MCF 10A (cell line): Measurements from ENCODE around the gene BRD7. TPM values are rescaled to one million over a fixed set of nuclear protein-coding genes. Genes with fewer than 3 reads are reported as not detected.

Experiments
- BruUV-seq: library from RNA; stranded (reverse); fragments of 400-500 nt; replicated peaks from 2 replicates; lab custom pipeline; 2021; lab: Mats Ljungman, UMichigan
- CTCF ChIA-PET: fragments of 300-600 bp; sonication (Branson Sonifier 250); formaldehyde crosslinking; extraction: SDS; loops from one replicate; lab custom pipeline; 2021; ENCODE audit warnings: antibody characterized with exemption, inconsistent platforms; lab: Yijun Ruan, JAX
- POLR2A ChIA-PET: fragments of 300-600, 350-650 bp; sonication (Branson Sonifier 250); formaldehyde crosslinking; extraction: SDS; loops from one replicate; lab custom pipeline; 2020; ENCODE audit warnings: antibody characterized with exemption, inconsistent platforms; lab: Yijun Ruan, JAX
- DNase-seq: peaks from one replicate; pipeline ENCODE4 v3.0.0-alpha.2; 2018; ENCODE audit not compliant: unreplicated experiment
- H3K27ac Mint-ChIP-seq: one replicate; pipeline ENCODE4 v1.8.0; 2022; ENCODE audit warnings: mild to moderate bottlenecking, low read depth, mixed read lengths; ENCODE audit not compliant: unreplicated experiment
- H3K27me3 Mint-ChIP-seq: one replicate; pipeline ENCODE4 v1.8.0; 2022; ENCODE audit warnings: mixed read lengths; ENCODE audit not compliant: insufficient read depth, unreplicated experiment
- H3K36me3 Mint-ChIP-seq: one replicate; pipeline ENCODE4 v1.8.0; 2022; ENCODE audit warnings: mild to moderate bottlenecking, moderate library complexity, mixed read lengths; ENCODE audit not compliant: insufficient read depth, unreplicated experiment
- H3K4me1 Mint-ChIP-seq: one replicate; pipeline ENCODE4 v1.8.0; 2022; ENCODE audit warnings: mixed read lengths; ENCODE audit not compliant: insufficient read depth, unreplicated experiment
- H3K4me3 Mint-ChIP-seq: one replicate; pipeline ENCODE4 v1.8.0; 2022; ENCODE audit warnings: mild to moderate bottlenecking, moderate library complexity, mixed read lengths; ENCODE audit not compliant: unreplicated experiment
- H3K9me3 Mint-ChIP-seq: one replicate; pipeline ENCODE4 v1.8.0; 2022; ENCODE audit warnings: mixed read lengths; ENCODE audit not compliant: unreplicated experiment
- intact Hi-C: fragments of 100-400 bp; cut with micrococcal nuclease; formaldehyde crosslinking; loops from 2 replicates; pipeline ENCODE4 v1.14.1; 2022
- total RNA-seq: library from RNA; stranded (reverse); gene quantifications from 2 replicates; pipeline ENCODE4 v1.2.3, GENCODE V29; 2022
- TF ChIP-seq, protein P1 (sequence below): fragments of 200-600 bp; IDR thresholded peaks from one replicate; pipeline ENCODE4 v1.8.0; 2022; ENCODE audit warnings: antibody characterized with exemption, mild to moderate bottlenecking; ENCODE audit not compliant: unreplicated experiment

BRD7 gene
- total RNA-seq, 1 experiment from 2014 or later: 75.9 TPM

DNA sequence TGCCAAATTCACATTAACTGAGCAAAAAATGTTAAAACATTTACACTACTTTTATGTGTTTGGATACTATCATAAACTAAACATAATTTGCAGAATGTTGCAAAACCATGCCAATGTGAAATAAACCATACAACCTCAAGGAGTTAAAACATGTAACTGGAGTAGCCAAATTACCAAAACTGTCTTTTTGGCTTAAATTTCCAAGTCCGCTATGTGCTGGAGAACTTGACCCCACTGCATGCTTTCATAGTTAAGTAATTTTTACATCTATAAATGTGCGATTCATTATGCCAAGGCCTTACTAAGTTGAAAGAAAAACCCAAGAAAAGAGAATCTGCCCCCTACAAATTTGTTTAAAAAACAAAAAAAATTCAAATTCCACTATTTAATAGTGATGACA, 28.2 kb downstream of the BRD7 start:
- intact Hi-C loops: no loop called here
- Mint-ChIP-seq H3K9me3 (peaks cover 7% of the 10 kb centered on the region), H3K4me1 (no peaks in the 10 kb centered on the region), H3K27me3 (no peaks in the 10 kb centered on the region), H3K4me3 (no peak overlapping the region), H3K27ac (no peak overlapping the region), H3K36me3 (peaks cover 52% of the 10 kb centered on the region)
- ChIA-PET CTCF (interaction anchor here (1.0 to 1.2 kb wide), 2 partner anchors 20 to 34 kb away, joined by 3 to 4 read pairs; no protein-coding TSS in a partner anchor), POLR2A (no interaction called here)
- TF ChIP-seq, protein P1, sequence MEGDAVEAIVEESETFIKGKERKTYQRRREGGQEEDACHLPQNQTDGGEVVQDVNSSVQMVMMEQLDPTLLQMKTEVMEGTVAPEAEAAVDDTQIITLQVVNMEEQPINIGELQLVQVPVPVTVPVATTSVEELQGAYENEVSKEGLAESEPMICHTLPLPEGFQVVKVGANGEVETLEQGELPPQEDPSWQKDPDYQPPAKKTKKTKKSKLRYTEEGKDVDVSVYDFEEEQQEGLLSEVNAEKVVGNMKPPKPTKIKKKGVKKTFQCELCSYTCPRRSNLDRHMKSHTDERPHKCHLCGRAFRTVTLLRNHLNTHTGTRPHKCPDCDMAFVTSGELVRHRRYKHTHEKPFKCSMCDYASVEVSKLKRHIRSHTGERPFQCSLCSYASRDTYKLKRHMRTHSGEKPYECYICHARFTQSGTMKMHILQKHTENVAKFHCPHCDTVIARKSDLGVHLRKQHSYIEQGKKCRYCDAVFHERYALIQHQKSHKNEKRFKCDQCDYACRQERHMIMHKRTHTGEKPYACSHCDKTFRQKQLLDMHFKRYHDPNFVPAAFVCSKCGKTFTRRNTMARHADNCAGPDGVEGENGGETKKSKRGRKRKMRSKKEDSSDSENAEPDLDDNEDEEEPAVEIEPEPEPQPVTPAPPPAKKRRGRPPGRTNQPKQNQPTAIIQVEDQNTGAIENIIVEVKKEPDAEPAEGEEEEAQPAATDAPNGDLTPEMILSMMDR: no peak
- DNase-seq: no peak
- BruUV-seq: no TSS peak

DNA sequence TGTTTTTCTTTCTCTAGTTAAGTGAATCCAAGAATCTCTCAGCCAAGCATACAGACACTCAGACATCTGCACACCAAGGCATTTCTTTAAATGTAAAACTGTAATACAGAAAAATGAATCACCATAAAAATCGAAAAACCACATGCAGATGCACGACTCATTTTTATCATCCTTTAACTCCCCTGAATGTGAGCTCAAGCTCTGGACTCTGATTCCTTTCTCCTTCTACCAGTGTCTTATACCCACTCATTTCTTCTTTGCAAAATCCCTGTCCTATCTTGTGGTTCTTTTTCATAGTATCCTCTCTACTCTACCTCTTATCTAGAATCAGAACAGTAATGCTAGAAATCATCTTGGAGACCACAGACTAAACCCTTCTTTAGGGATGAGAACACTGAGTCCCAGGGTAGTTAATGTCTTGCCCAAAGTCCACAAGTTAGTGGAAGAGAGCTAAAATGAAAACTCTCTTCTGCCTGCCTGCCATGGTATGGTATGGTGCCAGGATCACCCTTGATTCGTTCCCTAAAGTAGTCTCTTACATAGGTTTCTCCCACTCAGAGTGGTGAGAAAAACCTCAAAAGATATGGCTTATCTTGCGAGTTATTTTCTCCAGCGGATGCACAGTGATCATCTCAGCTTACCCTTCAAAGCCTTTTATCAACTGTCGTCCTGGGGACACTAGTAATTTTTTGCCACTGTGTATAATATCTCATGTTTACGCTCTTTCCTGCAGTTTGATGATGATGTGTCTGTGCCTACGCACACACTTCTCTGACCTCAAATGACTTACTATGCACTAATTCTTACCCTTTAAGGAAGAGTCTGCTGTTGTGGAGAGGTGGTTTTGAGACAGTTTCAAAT, 30.2 kb downstream of the BRD7 start:
- DNase-seq: no peak
- Mint-ChIP-seq H3K27ac (no peak overlapping the region), H3K4me1 (no peaks in the 10 kb centered on the region), H3K4me3 (no peak overlapping the region), H3K27me3 (no peaks in the 10 kb centered on the region), H3K9me3 (no peaks in the 10 kb centered on the region), H3K36me3 (peaks cover 45% of the 10 kb centered on the region)
- BruUV-seq: no TSS peak
- TF ChIP-seq, protein P1: no peak
- CTCF ChIA-PET: interaction anchor here (0.8 to 3.8 kb wide), 4 partner anchors 9 to 327 kb away, joined by 3 to 21 read pairs (median 4); no protein-coding TSS in a partner anchor
- POLR2A ChIA-PET: no interaction called here
- intact Hi-C loops: no loop called here

DNA sequence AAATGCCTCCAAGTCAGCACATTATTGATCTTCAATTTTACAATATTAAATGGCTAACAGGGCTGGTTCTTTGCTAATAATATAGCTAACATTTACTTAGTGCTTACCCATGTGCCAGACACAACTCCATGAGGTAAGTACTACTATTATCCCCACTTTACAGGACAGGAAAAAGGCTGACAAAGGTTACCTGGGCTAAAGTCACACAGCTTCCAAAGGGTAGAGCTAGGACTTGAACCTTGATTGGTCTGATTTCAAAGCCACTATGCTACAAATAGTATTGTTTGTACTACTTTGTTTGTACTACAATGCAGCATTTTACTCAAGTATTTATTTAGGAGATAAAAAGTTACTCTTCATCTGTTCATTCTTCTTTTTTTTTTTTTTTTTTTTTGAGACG, 31.9 kb downstream of the BRD7 start:
- Mint-ChIP-seq H3K9me3 (no peaks in the 10 kb centered on the region), H3K27ac (no peak overlapping the region), H3K4me1 (no peaks in the 10 kb centered on the region), H3K4me3 (no peak overlapping the region), H3K36me3 (peaks cover 54% of the 10 kb centered on the region), H3K27me3 (no peaks in the 10 kb centered on the region)
- intact Hi-C loops: no loop called here
- POLR2A ChIA-PET: no interaction called here
- TF ChIP-seq, protein P1: no peak
- no TSS peak for BruUV-seq
- no peak for DNase-seq
- CTCF ChIA-PET: interaction anchor here (0.6 to 3.8 kb wide), 4 partner anchors 11 to 328 kb away, joined by 3 to 21 read pairs (median 3); no protein-coding TSS in a partner anchor

DNA sequence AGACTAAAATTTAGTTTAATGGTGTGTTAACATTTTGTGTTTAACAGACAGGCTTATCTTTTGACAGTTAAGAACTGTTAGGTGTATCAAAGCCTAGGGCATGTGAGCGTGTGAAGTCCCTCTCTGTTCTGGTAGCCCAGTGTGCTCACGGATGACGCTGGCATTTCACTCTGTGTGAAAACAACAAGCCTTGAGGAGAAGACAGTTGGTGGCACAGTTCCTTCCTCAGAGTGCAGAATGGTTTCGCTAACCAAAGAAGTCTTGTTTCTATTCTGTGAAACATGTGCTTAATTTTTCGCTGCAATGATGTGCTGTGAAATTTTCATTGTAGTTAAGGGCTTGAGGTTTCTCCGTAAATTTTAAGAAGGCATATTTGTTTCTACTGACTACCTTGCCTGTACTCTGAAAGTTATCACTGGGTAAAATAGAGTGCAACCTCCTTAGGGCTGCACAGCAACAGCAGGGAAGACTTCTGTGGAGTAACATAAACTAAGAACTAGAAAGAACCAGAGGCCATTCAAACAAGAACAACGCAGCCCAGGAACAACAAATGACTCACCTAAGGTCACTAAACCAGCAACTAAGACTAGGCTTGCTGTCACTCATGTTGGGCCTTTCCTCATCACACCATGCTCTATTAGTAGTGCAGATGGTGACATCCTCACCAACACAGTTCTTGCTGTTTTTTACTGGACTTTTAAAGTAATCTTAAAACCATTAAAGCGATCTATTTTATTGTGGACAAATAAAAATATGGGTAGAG, 33.4 kb downstream of the BRD7 start:
- Mint-ChIP-seq H3K9me3 (no peaks in the 10 kb centered on the region), H3K4me3 (no peak overlapping the region), H3K27ac (no peak overlapping the region), H3K36me3 (peaks cover 48% of the 10 kb centered on the region), H3K27me3 (no peaks in the 10 kb centered on the region), H3K4me1 (no peaks in the 10 kb centered on the region)
- ChIA-PET CTCF (interaction anchor here (0.6 kb wide), 1 partner anchor 24 kb away, joined by 4 read pairs; no protein-coding TSS in a partner anchor), POLR2A (no interaction called here)
- intact Hi-C loops: no loop called here
- DNase-seq: no peak
- TF ChIP-seq, protein P1: no peak
- no TSS peak for BruUV-seq
